DOHH2 (cell line): Measurements from ENCODE around the gene AHI1.

Source experiments
- EZH2phosphoT487 ChIP-seq: fragments of 200-600 bp; sonication (generic); IDR thresholded peaks from 2 replicates; pipeline ENCODE4 v1.6.1; 2017; ENCODE audit warnings: borderline replicate concordance, mild to moderate bottlenecking, antibody characterized with exemption, low read length, moderate library complexity, mixed read lengths
- TF ChIP-seq, protein P1 (sequence below): fragments of 200-600 bp; sonication (generic); IDR thresholded peaks from one replicate; pipeline ENCODE4 v1.5.1; 2014; ENCODE audit warnings: antibody characterized with exemption, mild to moderate bottlenecking, low read depth, low read length; ENCODE audit not compliant: poor library complexity, severe bottlenecking

DNA sequence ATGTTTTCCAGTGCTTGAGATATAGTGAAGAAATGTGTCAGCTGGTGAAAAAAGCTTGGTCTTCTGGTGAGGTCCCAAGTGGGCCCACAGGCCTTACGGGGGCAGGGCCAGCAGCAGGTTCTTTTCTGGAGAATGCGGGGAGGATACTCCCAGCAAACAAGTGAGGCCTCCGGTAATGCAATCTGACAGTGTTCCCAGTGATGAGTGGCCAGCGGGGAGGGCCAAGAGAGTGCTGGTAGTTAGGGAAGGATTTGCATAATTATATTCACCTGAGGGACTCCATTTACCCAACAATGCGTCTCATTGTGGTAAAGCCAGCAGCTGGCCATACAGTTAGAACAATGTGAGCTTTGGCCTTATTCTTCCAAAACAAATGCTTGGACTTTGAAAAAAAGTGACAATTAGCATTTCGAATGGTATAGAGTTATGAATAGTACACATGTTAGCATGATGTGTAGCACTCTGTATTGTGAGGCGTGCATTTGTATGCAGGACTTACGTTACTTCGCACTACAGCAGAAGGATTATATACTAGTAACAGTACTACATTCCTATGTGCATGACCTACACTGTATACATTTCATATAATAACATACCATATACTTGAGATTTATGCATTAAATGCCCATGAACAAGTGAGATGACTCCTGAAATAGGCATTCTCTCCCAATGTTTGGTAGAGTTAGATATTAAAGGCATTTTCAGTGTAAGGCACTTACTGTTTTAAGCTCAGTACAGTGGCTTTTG, 246.6 kb downstream of the AHI1 start:
- TF ChIP-seq, protein P1, sequence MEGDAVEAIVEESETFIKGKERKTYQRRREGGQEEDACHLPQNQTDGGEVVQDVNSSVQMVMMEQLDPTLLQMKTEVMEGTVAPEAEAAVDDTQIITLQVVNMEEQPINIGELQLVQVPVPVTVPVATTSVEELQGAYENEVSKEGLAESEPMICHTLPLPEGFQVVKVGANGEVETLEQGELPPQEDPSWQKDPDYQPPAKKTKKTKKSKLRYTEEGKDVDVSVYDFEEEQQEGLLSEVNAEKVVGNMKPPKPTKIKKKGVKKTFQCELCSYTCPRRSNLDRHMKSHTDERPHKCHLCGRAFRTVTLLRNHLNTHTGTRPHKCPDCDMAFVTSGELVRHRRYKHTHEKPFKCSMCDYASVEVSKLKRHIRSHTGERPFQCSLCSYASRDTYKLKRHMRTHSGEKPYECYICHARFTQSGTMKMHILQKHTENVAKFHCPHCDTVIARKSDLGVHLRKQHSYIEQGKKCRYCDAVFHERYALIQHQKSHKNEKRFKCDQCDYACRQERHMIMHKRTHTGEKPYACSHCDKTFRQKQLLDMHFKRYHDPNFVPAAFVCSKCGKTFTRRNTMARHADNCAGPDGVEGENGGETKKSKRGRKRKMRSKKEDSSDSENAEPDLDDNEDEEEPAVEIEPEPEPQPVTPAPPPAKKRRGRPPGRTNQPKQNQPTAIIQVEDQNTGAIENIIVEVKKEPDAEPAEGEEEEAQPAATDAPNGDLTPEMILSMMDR = no peak
- TF ChIP-seq EZH2phosphoT487 = no peak
